ENCODE data around the gene FAM83F. TPM values are rescaled to one million over a fixed set of nuclear protein-coding genes. Genes with fewer than 3 reads are reported as not detected.

FAM83F gene
- polyA plus RNA-seq, 1 donor (not counting 4 experiments of a cell fraction or from before 2014, with no cell fraction given), result 22.8 TPM

DNA sequence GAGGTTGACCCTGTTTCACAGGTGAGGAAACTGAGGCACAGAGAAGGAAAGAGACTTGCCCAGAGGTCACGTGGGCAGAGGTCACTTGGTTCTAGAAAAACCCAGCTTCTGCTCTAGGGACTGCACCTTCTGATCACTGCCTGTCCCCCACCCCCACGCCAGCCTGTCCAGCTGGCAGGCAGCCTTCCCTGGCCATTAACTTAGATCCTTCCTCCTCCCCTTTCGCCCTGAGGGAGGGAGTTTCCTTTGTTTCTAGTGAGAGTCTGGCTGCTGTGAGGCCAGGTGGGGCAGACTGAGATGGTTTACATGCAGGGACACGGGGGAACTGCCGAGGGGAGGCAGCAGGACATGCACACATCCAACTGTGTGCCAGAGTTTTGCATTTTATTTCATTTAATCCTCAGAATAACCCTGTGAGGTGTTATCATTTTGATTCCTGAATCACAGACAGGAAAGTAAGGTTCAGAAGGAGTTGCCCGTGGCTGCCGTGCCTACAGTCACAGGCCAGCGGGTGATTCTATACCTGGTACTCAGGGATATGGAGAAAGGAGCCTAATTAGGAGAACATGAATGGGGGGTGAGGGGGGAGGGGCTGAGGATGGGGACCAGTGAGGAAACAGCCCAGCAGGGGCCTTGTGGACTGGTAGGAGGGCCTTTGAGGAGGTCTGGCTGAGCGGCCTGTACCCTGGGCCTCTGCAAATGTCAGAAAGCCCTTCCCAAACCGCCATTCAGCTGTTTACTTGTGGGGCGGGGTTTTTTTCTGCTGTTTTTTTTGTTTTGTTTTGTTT, 3.4 kb downstream of the FAM83F start:
- Histone ChIP-seq H2AFZ (ENCODE audit: control insufficient read depth, low read length) (no peak overlapping the region), H3K4me1 (ENCODE audit: control insufficient read depth, extremely low read depth, insufficient read depth, low read length) (peaks cover 80% of the 10 kb centered on the region), H3K79me2 (ENCODE audit: control insufficient read depth, insufficient read depth, low read length) (peaks cover 73% of the 10 kb centered on the region), H3K4me2 (ENCODE audit: control insufficient read depth, extremely low read depth, insufficient read depth, low read depth, low read length) (peak overlapping the region; percentile 98), H3K4me3 (ENCODE audit: control insufficient read depth in 2 of 3, extremely low read depth in 1 of 3, insufficient read depth in 2 of 3, low read depth in 1 of 3, low read length in 3 of 3) (peak overlapping the region; percentile 18 to 51 (median 18)), H3K27ac (ENCODE audit: control insufficient read depth, insufficient read depth, low read length) (peak overlapping the region; percentile 69), H4K20me1 (ENCODE audit: control insufficient read depth, extremely low read depth, insufficient read depth, low read length) (peaks cover 18% of the 10 kb centered on the region), H3K9me1 (ENCODE audit: control insufficient read depth, extremely low read depth, insufficient read depth, low read length) (peaks cover 18% of the 10 kb centered on the region), H3K36me3 (ENCODE audit: control insufficient read depth in 2 of 2, extremely low read depth in 1 of 2, insufficient read depth in 2 of 2, low read length in 2 of 2) (peaks cover 3 to 30% of the 10 kb centered on the region in 2 experiments), H3K27me3 (ENCODE audit: control insufficient read depth, extremely low read depth, insufficient read depth, low read length) (no peaks in the 10 kb centered on the region), H3K9ac (ENCODE audit: control insufficient read depth, extremely low read depth, insufficient read depth, low read length) (peak overlapping the region; percentile 92), H3K9me3 (ENCODE audit: control insufficient read depth, low read depth, low read length) (no peaks in the 10 kb centered on the region)
- no peak for DNase-seq (ENCODE audit: low read depth, low spot score)
- TF ChIP-seq, protein P1, sequence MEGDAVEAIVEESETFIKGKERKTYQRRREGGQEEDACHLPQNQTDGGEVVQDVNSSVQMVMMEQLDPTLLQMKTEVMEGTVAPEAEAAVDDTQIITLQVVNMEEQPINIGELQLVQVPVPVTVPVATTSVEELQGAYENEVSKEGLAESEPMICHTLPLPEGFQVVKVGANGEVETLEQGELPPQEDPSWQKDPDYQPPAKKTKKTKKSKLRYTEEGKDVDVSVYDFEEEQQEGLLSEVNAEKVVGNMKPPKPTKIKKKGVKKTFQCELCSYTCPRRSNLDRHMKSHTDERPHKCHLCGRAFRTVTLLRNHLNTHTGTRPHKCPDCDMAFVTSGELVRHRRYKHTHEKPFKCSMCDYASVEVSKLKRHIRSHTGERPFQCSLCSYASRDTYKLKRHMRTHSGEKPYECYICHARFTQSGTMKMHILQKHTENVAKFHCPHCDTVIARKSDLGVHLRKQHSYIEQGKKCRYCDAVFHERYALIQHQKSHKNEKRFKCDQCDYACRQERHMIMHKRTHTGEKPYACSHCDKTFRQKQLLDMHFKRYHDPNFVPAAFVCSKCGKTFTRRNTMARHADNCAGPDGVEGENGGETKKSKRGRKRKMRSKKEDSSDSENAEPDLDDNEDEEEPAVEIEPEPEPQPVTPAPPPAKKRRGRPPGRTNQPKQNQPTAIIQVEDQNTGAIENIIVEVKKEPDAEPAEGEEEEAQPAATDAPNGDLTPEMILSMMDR (optimal IDR thresholded peaks at IDR 0.05 in 1 of 3, IDR thresholded peaks at IDR 0.05 in 1 of 3, conservative IDR thresholded peaks at IDR 0.05 in 1 of 3; ENCODE audit: extremely low read depth in 1 of 3, insufficient read depth in 2 of 3, low read length in 3 of 3), result peak in 1 of 3 experiments; percentile 20
- no peak for TF ChIP-seq EZH2 (IDR thresholded peaks at IDR 0.05; ENCODE audit: low read length)
- peak; percentile 88 for FAIRE-seq
- dilution Hi-C loops (cut with MboI; ENCODE audit: extremely low pct_ligation_motif_present, low sequenced_read_pairs), result no loop called here

DNA sequence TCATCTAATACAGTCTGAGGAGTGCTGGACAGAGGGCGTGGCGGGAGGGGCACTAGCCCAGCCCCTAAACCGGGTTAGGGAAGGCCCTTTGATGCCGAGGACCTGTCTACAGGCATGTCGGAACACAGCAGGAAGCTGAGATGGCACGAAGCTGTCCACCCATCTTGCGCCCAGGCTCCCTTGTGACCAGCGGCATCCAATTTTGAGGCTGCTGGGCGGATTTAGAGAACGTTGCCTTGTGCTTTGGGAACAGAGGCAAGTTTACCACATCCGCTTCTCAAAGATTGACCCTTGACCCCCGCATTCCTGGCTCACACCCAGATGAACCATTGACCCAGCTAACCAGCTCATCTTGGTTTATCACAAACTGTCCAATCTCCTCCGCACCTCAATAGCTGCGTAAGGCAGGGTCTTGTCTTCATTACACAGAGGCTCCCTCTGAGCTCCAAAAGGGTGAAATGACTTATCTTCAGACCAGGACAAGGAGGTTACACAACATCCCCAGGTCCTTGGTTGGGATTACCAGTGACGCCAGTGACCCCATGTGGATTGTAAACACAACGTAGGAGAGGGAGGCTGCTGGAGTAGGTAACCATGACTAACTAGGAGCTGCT, 4.5 kb downstream of the FAM83F start:
- DNase-seq (ENCODE audit: low read depth, low spot score) (no peak), FAIRE-seq (peak; percentile 77)
- dilution Hi-C loops (cut with MboI; ENCODE audit: extremely low pct_ligation_motif_present, low sequenced_read_pairs), result no loop called here
- Histone ChIP-seq H3K4me3 (ENCODE audit: control insufficient read depth in 2 of 3, extremely low read depth in 1 of 3, insufficient read depth in 2 of 3, low read depth in 1 of 3, low read length in 3 of 3) (peak overlapping the region in 2 of 3 experiments; percentile 18 to 24), H3K9ac (ENCODE audit: control insufficient read depth, extremely low read depth, insufficient read depth, low read length) (no peak overlapping the region), H3K27ac (ENCODE audit: control insufficient read depth, insufficient read depth, low read length) (peak overlapping the region; percentile 64), H3K27me3 (ENCODE audit: control insufficient read depth, extremely low read depth, insufficient read depth, low read length) (no peaks in the 10 kb centered on the region), H4K20me1 (ENCODE audit: control insufficient read depth, extremely low read depth, insufficient read depth, low read length) (peaks cover 18% of the 10 kb centered on the region), H3K79me2 (ENCODE audit: control insufficient read depth, insufficient read depth, low read length) (peaks cover 82% of the 10 kb centered on the region), H3K4me2 (ENCODE audit: control insufficient read depth, extremely low read depth, insufficient read depth, low read depth, low read length) (peak overlapping the region; percentile 98), H3K9me3 (ENCODE audit: control insufficient read depth, low read depth, low read length) (no peaks in the 10 kb centered on the region), H3K9me1 (ENCODE audit: control insufficient read depth, extremely low read depth, insufficient read depth, low read length) (peaks cover 18% of the 10 kb centered on the region), H2AFZ (ENCODE audit: control insufficient read depth, low read length) (no peak overlapping the region), H3K36me3 (ENCODE audit: control insufficient read depth in 2 of 2, extremely low read depth in 1 of 2, insufficient read depth in 2 of 2, low read length in 2 of 2) (peaks cover 3 to 30% of the 10 kb centered on the region in 2 experiments), H3K4me1 (ENCODE audit: control insufficient read depth, extremely low read depth, insufficient read depth, low read length) (peaks cover 84% of the 10 kb centered on the region)
- TF ChIP-seq, protein P1 (optimal IDR thresholded peaks at IDR 0.05 in 1 of 3, IDR thresholded peaks at IDR 0.05 in 1 of 3, conservative IDR thresholded peaks at IDR 0.05 in 1 of 3; ENCODE audit: extremely low read depth in 1 of 3, insufficient read depth in 2 of 3, low read length in 3 of 3), result peak in 2 of 3 experiments; percentile 29 to 34
- TF ChIP-seq EZH2 (IDR thresholded peaks at IDR 0.05; ENCODE audit: low read length), result no peak
